Activated T-helper 17 cell treated with anti-CD3 and anti-CD28 coated beads, Interleukin-2, amount 50 U/mL, for 72 hours (primary cell): ENCODE data around the gene SPRN. TPM values are rescaled to one million over a fixed set of nuclear protein-coding genes. Genes with fewer than 3 reads are reported as not detected.
"Not testable (repeated sequence)": the region's sequence is repeated elsewhere in the genome, so short reads cannot be mapped to it uniquely, and the experiment has no call there.

Experiments
- ATAC-seq: fragments of 150-1000 bp; cut with Tn5 transposase; replicated peaks from 2 replicates; pipeline ENCODE4 v1.10.0; 2021; ENCODE audit warnings: mild to moderate bottlenecking, moderate library complexity
- H3K27ac Mint-ChIP-seq: one replicate; pipeline ENCODE4 v1.8.0; 2022; ENCODE audit warnings: mixed read lengths
- H3K27me3 Mint-ChIP-seq: one replicate; pipeline ENCODE4 v1.8.0; 2022; ENCODE audit warnings: mixed read lengths
- H3K36me3 Mint-ChIP-seq: one replicate; pipeline ENCODE4 v1.8.0; 2022; ENCODE audit warnings: low read depth, mild to moderate bottlenecking, mixed read lengths
- H3K4me1 Mint-ChIP-seq: one replicate; pipeline ENCODE4 v1.8.0; 2022; ENCODE audit warnings: mixed read lengths
- H3K4me3 Mint-ChIP-seq: one replicate; pipeline ENCODE4 v1.8.0; 2022; ENCODE audit warnings: mild to moderate bottlenecking, mixed read lengths
- H3K9me3 Mint-ChIP-seq: one replicate; pipeline ENCODE4 v1.8.0; 2022; ENCODE audit warnings: mixed read lengths
- total RNA-seq, 2 donors: library from RNA; stranded (reverse); gene quantifications; one replicate each; pipeline ENCODE4 v1.2.3, GENCODE V29; 2022

The SPRN gene
- total RNA-seq, 2 donors from 2014 or later, result not detected

- Mint-ChIP-seq H3K27me3 (peaks cover 5% of the 10 kb centered on the region), H3K4me1 (peaks cover 25% of the 10 kb centered on the region), H3K36me3 (peaks cover 4% of the 10 kb centered on the region), H3K9me3 (no peaks in the 10 kb centered on the region), H3K4me3 (peak overlapping the region; percentile 47), H3K27ac (no peak overlapping the region)
- peak; percentile 55 for ATAC-seq
Measured at GRCh38 chr10:133438711-133439273, 14.4 kb upstream of the SPRN start.

GRCh38 chr10:133432789-133433188, 8.4 kb upstream of the SPRN start:
- not testable (repeated sequence) for H3K4me1 Mint-ChIP-seq, H3K9me3 Mint-ChIP-seq, H3K4me3 Mint-ChIP-seq, H3K27me3 Mint-ChIP-seq, H3K27ac Mint-ChIP-seq, ATAC-seq, H3K36me3 Mint-ChIP-seq

GRCh38 chr10:133431888-133432613, 7.6 kb upstream of the SPRN start:
- not testable (repeated sequence) for H3K27me3 Mint-ChIP-seq, H3K4me1 Mint-ChIP-seq, H3K9me3 Mint-ChIP-seq, H3K4me3 Mint-ChIP-seq, H3K36me3 Mint-ChIP-seq, H3K27ac Mint-ChIP-seq, ATAC-seq

GRCh38 chr10:133429571-133429970, 5.1 kb upstream of the SPRN start:
- not testable (repeated sequence) for ATAC-seq, H3K4me3 Mint-ChIP-seq, H3K27me3 Mint-ChIP-seq, H3K4me1 Mint-ChIP-seq, H3K27ac Mint-ChIP-seq, H3K36me3 Mint-ChIP-seq, H3K9me3 Mint-ChIP-seq

GRCh38 chr10:133424102-133424501, 323 bp downstream of the SPRN start:
- H3K9me3 Mint-ChIP-seq, H3K4me1 Mint-ChIP-seq: not testable (repeated sequence)

GRCh38 chr10:133422807-133423771, 1.3 kb downstream of the SPRN start:
- peak; percentile 18 for ATAC-seq
- peak overlapping the region; percentile 12 for H3K4me3 Mint-ChIP-seq
- H3K27me3 Mint-ChIP-seq, result no peaks in the 10 kb centered on the region
- peaks cover 3% of the 10 kb centered on the region for H3K4me1 Mint-ChIP-seq
- H3K36me3 Mint-ChIP-seq, result peaks cover 31% of the 10 kb centered on the region
- no peak overlapping the region for H3K27ac Mint-ChIP-seq
- H3K9me3 Mint-ChIP-seq, result no peaks in the 10 kb centered on the region

More at GRCh38 chr10:133424102-133424501, 323 bp downstream of the SPRN start:
- H3K27me3 Mint-ChIP-seq, ATAC-seq, H3K4me3 Mint-ChIP-seq, H3K27ac Mint-ChIP-seq: not testable (repeated sequence)
- peaks cover 23% of the 10 kb centered on the region for H3K36me3 Mint-ChIP-seq

- no peak for ATAC-seq
- Mint-ChIP-seq H3K4me1 (peaks cover 3% of the 10 kb centered on the region), H3K27ac (no peak overlapping the region), H3K36me3 (peaks cover 34% of the 10 kb centered on the region), H3K9me3 (no peaks in the 10 kb centered on the region), H3K4me3 (peak overlapping the region; percentile 12), H3K27me3 (no peaks in the 10 kb centered on the region)
Measured at GRCh38 chr10:133422223-133422806, 2.1 kb downstream of the SPRN start.

GRCh38 chr10:133421336-133422222, 2.8 kb downstream of the SPRN start:
- no peaks in the 10 kb centered on the region for H3K27me3 Mint-ChIP-seq
- peaks cover 3% of the 10 kb centered on the region for H3K4me1 Mint-ChIP-seq
- H3K9me3 Mint-ChIP-seq, result no peaks in the 10 kb centered on the region
- no peak for ATAC-seq
- no peak overlapping the region for H3K27ac Mint-ChIP-seq
- peaks cover 34% of the 10 kb centered on the region for H3K36me3 Mint-ChIP-seq
- H3K4me3 Mint-ChIP-seq, result no peak overlapping the region

GRCh38 chr10:133420579-133420978, 3.8 kb downstream of the SPRN start:
- Mint-ChIP-seq H3K9me3 (no peaks in the 10 kb centered on the region), H3K27ac (no peak overlapping the region), H3K27me3 (no peaks in the 10 kb centered on the region), H3K4me3 (no peak overlapping the region), H3K4me1 (peaks cover 5% of the 10 kb centered on the region), H3K36me3 (peaks cover 43% of the 10 kb centered on the region)
- no peak for ATAC-seq

GRCh38 chr10:133420028-133420427, 4.4 kb downstream of the SPRN start:
- no peak overlapping the region for H3K27ac Mint-ChIP-seq
- H3K27me3 Mint-ChIP-seq, result no peaks in the 10 kb centered on the region
- ATAC-seq, result no peak
- no peaks in the 10 kb centered on the region for H3K9me3 Mint-ChIP-seq
- H3K4me3 Mint-ChIP-seq, result no peak overlapping the region
- peaks cover 8% of the 10 kb centered on the region for H3K4me1 Mint-ChIP-seq
- H3K36me3 Mint-ChIP-seq, result peaks cover 48% of the 10 kb centered on the region

- no peaks in the 10 kb centered on the region for H3K27me3 Mint-ChIP-seq
- no peak overlapping the region for H3K4me3 Mint-ChIP-seq
- peaks cover 8% of the 10 kb centered on the region for H3K4me1 Mint-ChIP-seq
- no peaks in the 10 kb centered on the region for H3K9me3 Mint-ChIP-seq
- no peak for ATAC-seq
- H3K27ac Mint-ChIP-seq, result no peak overlapping the region
- H3K36me3 Mint-ChIP-seq, result peaks cover 55% of the 10 kb centered on the region
Measured at GRCh38 chr10:133419211-133419950, 5.0 kb downstream of the SPRN start.

GRCh38 chr10:133418289-133418993, 6.0 kb downstream of the SPRN start:
- Mint-ChIP-seq H3K4me3 (no peak overlapping the region), H3K9me3 (no peaks in the 10 kb centered on the region), H3K27ac (no peak overlapping the region), H3K4me1 (peaks cover 8% of the 10 kb centered on the region), H3K36me3 (peaks cover 63% of the 10 kb centered on the region), H3K27me3 (no peaks in the 10 kb centered on the region)
- ATAC-seq, result no peak

- Mint-ChIP-seq H3K4me3 (no peak overlapping the region), H3K9me3 (peaks cover 6% of the 10 kb centered on the region), H3K27ac (no peak overlapping the region), H3K4me1 (peaks cover 8% of the 10 kb centered on the region), H3K36me3 (peaks cover 81% of the 10 kb centered on the region), H3K27me3 (no peaks in the 10 kb centered on the region)
- no peak for ATAC-seq
Measured at GRCh38 chr10:133415752-133416151, 8.7 kb downstream of the SPRN start.
